PC-9 (cell line): Measurements from ENCODE around the gene CHPT1. TPM values are rescaled to one million over a fixed set of nuclear protein-coding genes. Genes with fewer than 3 reads are reported as not detected.

Experiments
- BruUV-seq: library from RNA; stranded (reverse); fragments of 400-500 nt; replicated peaks from 2 replicates; lab custom pipeline; 2021; lab: Mats Ljungman, UMichigan
- CTCF ChIA-PET: fragments of 300-600 bp; sonication (Branson Sonifier 250); formaldehyde crosslinking; loops from one replicate; lab custom pipeline; 2022; ENCODE audit warnings: antibody characterized with exemption; lab: Charles Lee
- POLR2A ChIA-PET: fragments of 300-600 bp; sonication (Branson Sonifier 250); formaldehyde crosslinking; loops from one replicate; lab custom pipeline; 2022; ENCODE audit warnings: antibody characterized with exemption; ENCODE audit not compliant: unreplicated experiment; lab: Charles Lee
- DNase-seq, 2 experiments: peaks; one replicate each; pipeline versions ENCODE4 v3.0.0 to v3.0.0-alpha.2; 2015 to 2022; ENCODE audit warnings: mixed read lengths in 1 of 2
- H2AFZ ChIP-seq: fragments of 200-600 bp; sonication (generic); 2 replicates; pipeline ENCODE4 v1.8.1; 2017; ENCODE audit warnings: antibody characterized with exemption
- H3F3A ChIP-seq: fragments of 200-600 bp; sonication (generic); 2 replicates; pipeline ENCODE4 v1.8.1; 2017; ENCODE audit warnings: antibody characterized with exemption, mild to moderate bottlenecking, low read depth; ENCODE audit not compliant: insufficient read depth
- H3K27ac ChIP-seq: fragments of 200-600 bp; sonication (generic); 2 replicates; pipeline ENCODE4 v1.6.1; 2016; ENCODE audit warnings: mixed run types
- H3K27me3 ChIP-seq: fragments of 200-600 bp; sonication (generic); 2 replicates; pipeline ENCODE4 v1.6.1; 2016; ENCODE audit warnings: low read depth, mixed run types; ENCODE audit not compliant: insufficient read depth
- H3K36me3 ChIP-seq: fragments of 200-600 bp; sonication (generic); 2 replicates; pipeline ENCODE4 v1.6.1; 2016; ENCODE audit warnings: low read depth, mixed run types
- H3K4me1 ChIP-seq: fragments of 200-600 bp; sonication (generic); replicated peaks from 2 replicates; pipeline ENCODE4 v1.6.1; 2016; ENCODE audit warnings: mixed run types; ENCODE audit not compliant: insufficient read depth
- H3K4me2 ChIP-seq: fragments of 200-600 bp; sonication (generic); 2 replicates; pipeline ENCODE4 v1.6.1; 2017; ENCODE audit warnings: mixed run types
- H3K4me3 ChIP-seq: fragments of 200-600 bp; sonication (generic); 2 replicates; pipeline ENCODE4 v1.6.1; 2016; ENCODE audit warnings: mixed run types
- H3K79me2 ChIP-seq: fragments of 200-600 bp; sonication (generic); 2 replicates; pipeline ENCODE4 v1.6.1; 2017; ENCODE audit warnings: low read depth, mixed run types
- H3K9me2 ChIP-seq: fragments of 200-600 bp; sonication (generic); 2 replicates; pipeline ENCODE4 v1.8.1; 2017; ENCODE audit warnings: mild to moderate bottlenecking; ENCODE audit not compliant: insufficient read depth
- H3K9me3 ChIP-seq: fragments of 200-600 bp; sonication (generic); 2 replicates; pipeline ENCODE4 v1.8.1; 2016; ENCODE audit warnings: low read depth; ENCODE audit not compliant: insufficient read depth
- H4K20me1 ChIP-seq: fragments of 200-600 bp; sonication (generic); 2 replicates; pipeline ENCODE4 v1.8.1; 2017; ENCODE audit not compliant: insufficient read depth
- CTCF ChIP-seq: fragments of 200-600 bp; sonication (generic); conservative IDR thresholded peaks from 2 replicates; pipeline ENCODE4 v1.6.1; 2017; ENCODE audit warnings: mixed run types, antibody characterized with exemption, mild to moderate bottlenecking, moderate library complexity
- EZH2 ChIP-seq: fragments of 200-600 bp; sonication (generic); IDR thresholded peaks from 2 replicates; pipeline ENCODE4 v1.8.0; 2017; ENCODE audit warnings: antibody characterized with exemption, low read depth
- intact Hi-C: fragments of 100-400 bp; cut with micrococcal nuclease; formaldehyde crosslinking; loops from one replicate; pipeline ENCODE4 v1.10.0; 2022; ENCODE audit not compliant: unreplicated experiment
- total RNA-seq: library from RNA; stranded (reverse); gene quantifications from 2 replicates; pipeline ENCODE4 v1.2.3, GENCODE V29; 2021

The CHPT1 gene
- total RNA-seq, 1 experiment from 2014 or later, result 6.1 TPM

GRCh38 chr12:101714877-101715444 is 17.5 kb downstream of the CHPT1 start:
- H4K20me1 ChIP-seq, result no peaks in the 10 kb centered on the region
- intact Hi-C loops, result no loop called here
- TF ChIP-seq CTCF, result no peak
- no peak for TF ChIP-seq EZH2
- H3K27me3 ChIP-seq, result no peaks in the 10 kb centered on the region
- H3K4me3 ChIP-seq, result no peak overlapping the region
- BruUV-seq, result no TSS peak
- H3K27ac ChIP-seq, result no peak overlapping the region
- H3K79me2 ChIP-seq, result no peaks in the 10 kb centered on the region
- ChIA-PET CTCF (interaction anchor here (0.7 kb wide), 1 partner anchor 1165 kb away, joined by 12 read pairs; no protein-coding TSS in a partner anchor), POLR2A (no interaction called here)
- no peaks in the 10 kb centered on the region for H3K9me3 ChIP-seq
- no peak for DNase-seq
- H3K36me3 ChIP-seq, result no peaks in the 10 kb centered on the region
- no peak overlapping the region for H3K4me2 ChIP-seq
- H3K4me1 ChIP-seq, result no peaks in the 10 kb centered on the region
- H3F3A ChIP-seq, result no peaks in the 10 kb centered on the region
- H3K9me2 ChIP-seq, result no peaks in the 10 kb centered on the region
- no peak overlapping the region for H2AFZ ChIP-seq

GRCh38 chr12:101719566-101719965 is 22.1 kb downstream of the CHPT1 start:
- POLR2A ChIA-PET, result no interaction called here
- Histone ChIP-seq H3K27ac (no peak overlapping the region), H2AFZ (no peak overlapping the region), H3K4me2 (no peak overlapping the region), H4K20me1 (no peaks in the 10 kb centered on the region), H3K27me3 (no peaks in the 10 kb centered on the region), H3K36me3 (no peaks in the 10 kb centered on the region), H3K79me2 (no peaks in the 10 kb centered on the region), H3K9me3 (no peaks in the 10 kb centered on the region), H3F3A (no peaks in the 10 kb centered on the region), H3K4me3 (no peak overlapping the region), H3K4me1 (no peaks in the 10 kb centered on the region), H3K9me2 (no peaks in the 10 kb centered on the region)
- TF ChIP-seq EZH2, result no peak
- no peak for TF ChIP-seq CTCF
- intact Hi-C loops, result no loop called here
- CTCF ChIA-PET, result no interaction called here
- no peak for DNase-seq
- BruUV-seq, result no TSS peak

- no peaks in the 10 kb centered on the region for H3K36me3 ChIP-seq
- BruUV-seq, result no TSS peak
- H3K9me2 ChIP-seq, result no peaks in the 10 kb centered on the region
- ChIA-PET CTCF (no interaction called here), POLR2A (no interaction called here)
- intact Hi-C loops, result no loop called here
- no peaks in the 10 kb centered on the region for H3K27me3 ChIP-seq
- DNase-seq, result no peak
- H3K79me2 ChIP-seq, result no peaks in the 10 kb centered on the region
- H2AFZ ChIP-seq, result no peak overlapping the region
- H4K20me1 ChIP-seq, result no peaks in the 10 kb centered on the region
- no peak overlapping the region for H3K4me2 ChIP-seq
- TF ChIP-seq EZH2 (no peak), CTCF (no peak)
- H3K27ac ChIP-seq, result no peak overlapping the region
- no peaks in the 10 kb centered on the region for H3K9me3 ChIP-seq
- H3F3A ChIP-seq, result no peaks in the 10 kb centered on the region
- H3K4me3 ChIP-seq, result no peak overlapping the region
- H3K4me1 ChIP-seq, result no peaks in the 10 kb centered on the region
These were observed 22.7 kb downstream of the CHPT1 start for GRCh38 chr12:101720118-101720517.
